Adrenal gland (tissue), 5 donors: ENCODE results near the gene TMEM52.

Experiments
- POLR2A ChIP-seq, 2 donors: fragments of 450-650 bp; IDR thresholded peaks; one replicate each; pipeline ENCODE4 v1.6.1; 2017; ENCODE audit warnings: antibody characterized with exemption in 2 of 2, mild to moderate bottlenecking in 2 of 2, moderate library complexity in 1 of 2
- TF ChIP-seq, protein P1 (sequence below), 6 experiments: fragments of 450-650 bp in 4 of 6; fragments of 200-600 bp in 2 of 6; sonication (generic) in 1 of 6; IDR thresholded peaks; 1 replicate in 5 of 6; 2 replicates in 1 of 6; pipeline versions ENCODE4 v1.5.1 to v1.8.0; 2016 to 2021; ENCODE audit warnings: antibody characterized with exemption in 6 of 6, mild to moderate bottlenecking in 2 of 6, moderate library complexity in 1 of 6
- donor health status: DM: no; HTN: no; CAD: no.

DNA sequence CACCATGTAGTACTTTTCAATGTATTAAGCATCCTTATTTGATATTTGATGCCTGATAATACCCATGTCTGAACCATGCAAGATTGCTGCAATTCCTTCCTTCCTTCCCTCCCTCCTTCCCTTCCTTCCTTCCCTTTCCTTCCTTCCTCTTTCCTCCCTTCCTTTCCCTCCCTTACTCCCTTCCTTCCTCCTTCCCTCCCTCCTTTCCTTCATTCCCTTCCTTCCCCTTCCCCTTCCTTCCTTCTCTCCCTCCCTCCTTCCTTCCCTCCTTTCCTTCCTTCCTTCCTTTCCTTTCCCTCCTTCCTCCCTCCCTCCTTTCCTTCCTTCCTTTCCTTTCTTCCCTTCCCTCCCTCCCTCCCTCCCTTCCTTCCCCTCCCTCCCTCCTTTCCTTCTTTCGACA, 29.7 kb upstream of the TMEM52 start:
- TF ChIP-seq, protein P1, sequence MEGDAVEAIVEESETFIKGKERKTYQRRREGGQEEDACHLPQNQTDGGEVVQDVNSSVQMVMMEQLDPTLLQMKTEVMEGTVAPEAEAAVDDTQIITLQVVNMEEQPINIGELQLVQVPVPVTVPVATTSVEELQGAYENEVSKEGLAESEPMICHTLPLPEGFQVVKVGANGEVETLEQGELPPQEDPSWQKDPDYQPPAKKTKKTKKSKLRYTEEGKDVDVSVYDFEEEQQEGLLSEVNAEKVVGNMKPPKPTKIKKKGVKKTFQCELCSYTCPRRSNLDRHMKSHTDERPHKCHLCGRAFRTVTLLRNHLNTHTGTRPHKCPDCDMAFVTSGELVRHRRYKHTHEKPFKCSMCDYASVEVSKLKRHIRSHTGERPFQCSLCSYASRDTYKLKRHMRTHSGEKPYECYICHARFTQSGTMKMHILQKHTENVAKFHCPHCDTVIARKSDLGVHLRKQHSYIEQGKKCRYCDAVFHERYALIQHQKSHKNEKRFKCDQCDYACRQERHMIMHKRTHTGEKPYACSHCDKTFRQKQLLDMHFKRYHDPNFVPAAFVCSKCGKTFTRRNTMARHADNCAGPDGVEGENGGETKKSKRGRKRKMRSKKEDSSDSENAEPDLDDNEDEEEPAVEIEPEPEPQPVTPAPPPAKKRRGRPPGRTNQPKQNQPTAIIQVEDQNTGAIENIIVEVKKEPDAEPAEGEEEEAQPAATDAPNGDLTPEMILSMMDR (IDR thresholded peaks at IDR 0.05) = no peak
- TF ChIP-seq POLR2A (IDR thresholded peaks at IDR 0.05) = no peak
